Nephron (organoid): ENCODE results near the gene SLC7A7.

ENCODE experiments used
- H3K27ac Mint-ChIP-seq, 3 experiments: 2 replicates each; pipeline ENCODE4 v1.8.0; 2020; ENCODE audit warnings: mixed read lengths in 3 of 3, mild to moderate bottlenecking in 2 of 3, moderate library complexity in 1 of 3
- H3K27me3 Mint-ChIP-seq: 2 replicates; pipeline ENCODE4 v1.8.0; 2021; ENCODE audit warnings: low read depth, mild to moderate bottlenecking, moderate library complexity, mixed read lengths
- H3K36me3 Mint-ChIP-seq: 2 replicates; pipeline ENCODE4 v1.8.0; 2020; ENCODE audit warnings: low read depth, mixed read lengths
- H3K4me1 Mint-ChIP-seq: 2 replicates; pipeline ENCODE4 v1.8.0; 2020; ENCODE audit warnings: mixed read lengths
- H3K4me3 Mint-ChIP-seq, 3 experiments: 2 replicates each; pipeline ENCODE4 v1.8.0; 2020; ENCODE audit warnings: mild to moderate bottlenecking in 3 of 3, mixed read lengths in 3 of 3, moderate library complexity in 2 of 3
- H3K9me3 Mint-ChIP-seq: 2 replicates; pipeline ENCODE4 v1.8.0; 2020; ENCODE audit warnings: mixed read lengths
- TF ChIP-seq, protein P1 (sequence below), 3 experiments: fragments of 200-600 bp; sonication (generic); IDR thresholded peaks; one replicate each; pipeline ENCODE4 v1.5.0; 2021; ENCODE audit warnings: antibody characterized with exemption in 3 of 3; ENCODE audit not compliant: unreplicated experiment in 3 of 3

The SLC7A7 gene

DNA sequence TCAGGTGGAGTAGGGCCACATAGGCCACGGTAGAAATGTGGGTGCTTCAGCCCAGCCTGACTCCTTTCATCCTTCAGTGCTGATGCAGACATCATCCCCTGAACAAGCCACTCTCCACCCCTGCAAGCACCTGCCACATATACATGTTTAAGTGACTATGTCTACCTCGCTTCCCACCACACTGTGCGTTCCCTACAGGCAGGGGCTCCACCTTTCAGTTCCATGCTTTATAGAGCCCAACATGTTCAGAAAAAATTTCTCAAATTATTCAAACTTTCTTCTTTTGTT, 11.6 kb downstream of the SLC7A7 start:
- no peaks in the 10 kb centered on the region for H3K4me1 Mint-ChIP-seq
- TF ChIP-seq, protein P1, sequence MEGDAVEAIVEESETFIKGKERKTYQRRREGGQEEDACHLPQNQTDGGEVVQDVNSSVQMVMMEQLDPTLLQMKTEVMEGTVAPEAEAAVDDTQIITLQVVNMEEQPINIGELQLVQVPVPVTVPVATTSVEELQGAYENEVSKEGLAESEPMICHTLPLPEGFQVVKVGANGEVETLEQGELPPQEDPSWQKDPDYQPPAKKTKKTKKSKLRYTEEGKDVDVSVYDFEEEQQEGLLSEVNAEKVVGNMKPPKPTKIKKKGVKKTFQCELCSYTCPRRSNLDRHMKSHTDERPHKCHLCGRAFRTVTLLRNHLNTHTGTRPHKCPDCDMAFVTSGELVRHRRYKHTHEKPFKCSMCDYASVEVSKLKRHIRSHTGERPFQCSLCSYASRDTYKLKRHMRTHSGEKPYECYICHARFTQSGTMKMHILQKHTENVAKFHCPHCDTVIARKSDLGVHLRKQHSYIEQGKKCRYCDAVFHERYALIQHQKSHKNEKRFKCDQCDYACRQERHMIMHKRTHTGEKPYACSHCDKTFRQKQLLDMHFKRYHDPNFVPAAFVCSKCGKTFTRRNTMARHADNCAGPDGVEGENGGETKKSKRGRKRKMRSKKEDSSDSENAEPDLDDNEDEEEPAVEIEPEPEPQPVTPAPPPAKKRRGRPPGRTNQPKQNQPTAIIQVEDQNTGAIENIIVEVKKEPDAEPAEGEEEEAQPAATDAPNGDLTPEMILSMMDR (IDR thresholded peaks at IDR 0.05; ENCODE audit: unreplicated experiment in 3 of 3), result no peak
- H3K27me3 Mint-ChIP-seq, result peaks cover 11% of the 10 kb centered on the region
- no peak overlapping the region for H3K27ac Mint-ChIP-seq
- H3K9me3 Mint-ChIP-seq, result no peaks in the 10 kb centered on the region
- no peaks in the 10 kb centered on the region for H3K36me3 Mint-ChIP-seq
- H3K4me3 Mint-ChIP-seq, result no peak overlapping the region

DNA sequence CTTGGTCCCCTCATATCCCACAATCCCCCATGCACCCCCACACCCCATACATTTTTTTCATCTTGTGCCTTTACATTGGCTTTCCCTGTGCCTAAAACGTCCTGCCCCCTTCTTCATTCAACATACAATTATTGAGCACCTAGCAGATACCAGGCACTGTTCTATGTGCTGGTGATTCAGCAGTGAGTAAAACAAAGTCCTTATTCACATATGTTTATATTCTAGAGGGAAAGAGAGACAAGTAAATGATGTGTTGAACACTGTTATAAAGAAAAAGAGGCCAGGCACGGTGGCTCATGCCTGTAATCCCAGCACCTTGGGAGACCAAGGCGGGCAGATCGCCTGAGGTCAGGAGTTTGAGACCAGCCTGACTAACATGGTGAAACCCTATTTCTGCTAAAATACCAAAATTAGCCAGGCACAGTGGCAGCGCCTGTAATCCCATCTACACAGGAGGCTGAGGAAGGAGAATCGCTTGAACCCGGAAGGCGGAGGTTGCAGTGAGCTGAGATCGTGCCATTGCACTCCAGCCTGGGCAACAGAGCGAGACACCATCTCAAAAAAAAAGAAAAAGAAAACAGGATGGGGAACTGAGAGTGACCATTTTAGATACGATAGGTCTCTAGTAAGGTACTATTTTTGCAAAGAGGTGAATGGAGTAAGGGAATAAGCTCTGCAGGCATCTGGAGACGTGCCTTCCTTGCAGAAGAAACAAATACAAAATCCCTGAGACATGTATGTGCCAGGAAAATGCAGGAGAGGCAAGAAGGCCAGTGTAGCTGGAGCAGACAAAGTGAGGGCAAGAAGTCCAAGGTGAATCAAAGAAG, 12.2 kb downstream of the SLC7A7 start:
- Mint-ChIP-seq H3K36me3 (no peaks in the 10 kb centered on the region), H3K4me1 (no peaks in the 10 kb centered on the region), H3K27me3 (peaks cover 11% of the 10 kb centered on the region), H3K27ac (no peak overlapping the region), H3K4me3 (no peak overlapping the region), H3K9me3 (no peaks in the 10 kb centered on the region)
- TF ChIP-seq, protein P1 (IDR thresholded peaks at IDR 0.05; ENCODE audit: unreplicated experiment in 3 of 3), result no peak

DNA sequence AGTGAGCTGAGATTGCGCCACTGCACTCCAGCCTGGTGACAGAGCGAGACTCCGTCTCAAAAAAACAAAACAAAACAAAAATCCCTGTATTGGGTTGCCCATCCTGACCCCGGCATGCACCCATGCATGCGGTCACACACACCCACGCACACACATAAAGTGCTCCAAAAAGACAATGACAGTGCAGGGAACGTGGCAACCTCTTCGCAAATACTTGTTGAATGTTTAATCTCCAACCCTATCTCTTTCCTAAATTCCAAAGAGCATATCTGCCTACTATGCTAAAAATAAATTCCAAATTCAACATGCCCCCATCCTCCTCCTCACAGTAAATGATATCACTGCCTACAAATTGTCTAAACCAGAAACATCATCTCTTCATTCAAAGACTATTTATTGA, 13.5 kb downstream of the SLC7A7 start:
- Mint-ChIP-seq H3K4me3 (no peak overlapping the region), H3K4me1 (no peaks in the 10 kb centered on the region), H3K27ac (no peak overlapping the region), H3K27me3 (peaks cover 11% of the 10 kb centered on the region), H3K36me3 (no peaks in the 10 kb centered on the region), H3K9me3 (no peaks in the 10 kb centered on the region)
- TF ChIP-seq, protein P1 (IDR thresholded peaks at IDR 0.05; ENCODE audit: unreplicated experiment in 3 of 3), result no peak

DNA sequence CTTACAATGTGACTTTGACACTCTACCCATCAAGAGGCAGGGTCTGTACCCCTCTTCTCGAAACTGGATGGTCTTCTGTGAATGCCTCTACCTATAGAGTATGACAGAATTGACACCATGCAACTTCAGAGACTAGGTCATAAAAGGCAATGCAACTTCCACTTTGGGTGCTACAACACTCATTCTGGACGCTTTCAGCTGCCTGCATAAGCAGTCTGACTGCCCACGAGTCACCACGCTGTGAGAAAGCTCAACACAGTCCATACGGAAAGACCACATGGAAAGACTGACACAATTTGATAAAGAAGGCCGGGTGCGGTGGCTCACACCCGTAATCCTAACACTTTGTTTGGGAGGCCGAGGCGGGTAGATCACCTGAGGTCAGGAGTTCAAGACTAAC, 14.9 kb downstream of the SLC7A7 start:
- Mint-ChIP-seq H3K36me3 (no peaks in the 10 kb centered on the region), H3K27ac (no peak overlapping the region), H3K27me3 (peaks cover 11% of the 10 kb centered on the region), H3K4me3 (no peak overlapping the region), H3K4me1 (no peaks in the 10 kb centered on the region), H3K9me3 (no peaks in the 10 kb centered on the region)
- TF ChIP-seq, protein P1 (IDR thresholded peaks at IDR 0.05; ENCODE audit: unreplicated experiment in 3 of 3), result no peak

DNA sequence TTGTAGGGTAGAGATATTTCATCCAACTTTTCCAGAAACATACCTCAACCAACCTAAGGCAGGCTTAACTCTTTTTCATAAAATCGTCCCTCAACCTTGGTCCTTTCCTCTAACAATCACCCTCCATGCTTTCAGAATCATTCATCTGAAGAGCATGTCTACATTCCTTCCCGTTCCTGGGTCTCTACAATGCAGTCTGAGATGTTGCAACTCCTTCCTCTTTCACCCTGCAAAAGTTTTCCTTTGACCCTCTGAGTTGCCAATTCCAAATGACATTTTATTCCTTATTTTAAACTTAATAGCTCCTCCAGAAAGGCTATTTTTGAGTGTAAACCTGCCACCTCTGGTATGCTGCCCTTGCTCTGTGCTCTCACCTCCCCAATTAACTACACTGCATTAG, 16.7 kb downstream of the SLC7A7 start:
- H3K36me3 Mint-ChIP-seq, result no peaks in the 10 kb centered on the region
- no peak overlapping the region for H3K4me3 Mint-ChIP-seq
- H3K4me1 Mint-ChIP-seq, result no peaks in the 10 kb centered on the region
- H3K27me3 Mint-ChIP-seq, result peaks cover 7% of the 10 kb centered on the region
- H3K27ac Mint-ChIP-seq, result peak overlapping the region in 2 of 3 experiments; percentile 17 to 65
- TF ChIP-seq, protein P1 (IDR thresholded peaks at IDR 0.05; ENCODE audit: unreplicated experiment in 3 of 3), result no peak
- no peaks in the 10 kb centered on the region for H3K9me3 Mint-ChIP-seq
